HFFc6 (cell line): ENCODE results near the gene BST1. TPM values are rescaled to one million over a fixed set of nuclear protein-coding genes. Genes with fewer than 3 reads are reported as not detected.

Experiments used
- DNase-seq: peaks from one replicate; pipeline ENCODE4 v3.0.0-alpha.2; 2018
- H3K27ac Mint-ChIP-seq: 2 replicates; pipeline ENCODE4 v1.8.0; 2020; ENCODE audit warnings: mild to moderate bottlenecking, mixed read lengths
- H3K27me3 Mint-ChIP-seq: 2 replicates; pipeline ENCODE4 v1.8.0; 2021; ENCODE audit warnings: mild to moderate bottlenecking, moderate library complexity, mixed read lengths; ENCODE audit not compliant: insufficient read depth
- H3K36me3 Mint-ChIP-seq: 2 replicates; pipeline ENCODE4 v1.8.0; 2021; ENCODE audit warnings: low read depth, mixed read lengths
- H3K4me1 Mint-ChIP-seq: 2 replicates; pipeline ENCODE4 v1.8.0; 2020; ENCODE audit warnings: low read depth, mixed read lengths
- H3K4me3 Mint-ChIP-seq: 2 replicates; pipeline ENCODE4 v1.8.0; 2020; ENCODE audit warnings: mild to moderate bottlenecking, moderate library complexity, mixed read lengths
- H3K9me3 Mint-ChIP-seq: 2 replicates; pipeline ENCODE4 v1.8.0; 2020; ENCODE audit warnings: mild to moderate bottlenecking, mixed read lengths
- total RNA-seq, 6 experiments: library from RNA; stranded (reverse); fragmentation: NEBNext Ultra II Directional; extraction: Animal tissue kit (Norgen Biotek cat#: 25700); gene quantifications; 2 replicates in 1 of 6; 3 replicates in 5 of 6; pipeline ENCODE4 v1.2.3, GENCODE V29; 2021
- TF ChIP-seq, protein P1 (sequence below): fragments of 200-600 bp; sonication (generic); IDR thresholded peaks from 2 replicates; pipeline ENCODE4 v1.5.0; 2021; ENCODE audit warnings: antibody characterized with exemption, mild to moderate bottlenecking

Gene BST1
- total RNA-seq, 6 experiments from 2014 or later = 2.4 to 4.2 (median 2.8) TPM

DNA sequence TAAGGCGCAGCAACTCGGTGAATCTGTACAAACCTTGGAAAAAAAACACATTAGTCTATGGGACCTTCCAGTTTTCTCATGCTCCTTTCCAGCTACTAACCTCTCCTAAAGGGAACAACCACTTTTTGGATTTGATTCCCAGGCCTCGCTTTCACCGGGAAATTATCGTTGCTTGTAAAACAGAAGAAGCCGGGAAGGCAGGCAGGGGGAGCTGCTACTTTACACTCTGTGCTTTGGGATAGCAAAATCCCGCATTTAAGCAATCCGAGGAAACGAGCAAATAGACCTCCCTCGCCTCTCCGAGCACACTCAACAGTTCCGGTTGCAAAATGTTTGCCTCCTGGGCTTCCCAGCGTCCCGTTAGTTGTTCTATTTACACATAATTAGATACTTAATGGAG, 76.4 kb downstream of the BST1 start:
- TF ChIP-seq, protein P1, sequence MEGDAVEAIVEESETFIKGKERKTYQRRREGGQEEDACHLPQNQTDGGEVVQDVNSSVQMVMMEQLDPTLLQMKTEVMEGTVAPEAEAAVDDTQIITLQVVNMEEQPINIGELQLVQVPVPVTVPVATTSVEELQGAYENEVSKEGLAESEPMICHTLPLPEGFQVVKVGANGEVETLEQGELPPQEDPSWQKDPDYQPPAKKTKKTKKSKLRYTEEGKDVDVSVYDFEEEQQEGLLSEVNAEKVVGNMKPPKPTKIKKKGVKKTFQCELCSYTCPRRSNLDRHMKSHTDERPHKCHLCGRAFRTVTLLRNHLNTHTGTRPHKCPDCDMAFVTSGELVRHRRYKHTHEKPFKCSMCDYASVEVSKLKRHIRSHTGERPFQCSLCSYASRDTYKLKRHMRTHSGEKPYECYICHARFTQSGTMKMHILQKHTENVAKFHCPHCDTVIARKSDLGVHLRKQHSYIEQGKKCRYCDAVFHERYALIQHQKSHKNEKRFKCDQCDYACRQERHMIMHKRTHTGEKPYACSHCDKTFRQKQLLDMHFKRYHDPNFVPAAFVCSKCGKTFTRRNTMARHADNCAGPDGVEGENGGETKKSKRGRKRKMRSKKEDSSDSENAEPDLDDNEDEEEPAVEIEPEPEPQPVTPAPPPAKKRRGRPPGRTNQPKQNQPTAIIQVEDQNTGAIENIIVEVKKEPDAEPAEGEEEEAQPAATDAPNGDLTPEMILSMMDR = no peak
- Mint-ChIP-seq H3K4me3 (peak overlapping the region; percentile 50), H3K4me1 (peaks cover 8% of the 10 kb centered on the region), H3K36me3 (no peaks in the 10 kb centered on the region), H3K27ac (no peak overlapping the region), H3K9me3 (no peaks in the 10 kb centered on the region), H3K27me3 (peaks cover 60% of the 10 kb centered on the region)
- DNase-seq = no peak

DNA sequence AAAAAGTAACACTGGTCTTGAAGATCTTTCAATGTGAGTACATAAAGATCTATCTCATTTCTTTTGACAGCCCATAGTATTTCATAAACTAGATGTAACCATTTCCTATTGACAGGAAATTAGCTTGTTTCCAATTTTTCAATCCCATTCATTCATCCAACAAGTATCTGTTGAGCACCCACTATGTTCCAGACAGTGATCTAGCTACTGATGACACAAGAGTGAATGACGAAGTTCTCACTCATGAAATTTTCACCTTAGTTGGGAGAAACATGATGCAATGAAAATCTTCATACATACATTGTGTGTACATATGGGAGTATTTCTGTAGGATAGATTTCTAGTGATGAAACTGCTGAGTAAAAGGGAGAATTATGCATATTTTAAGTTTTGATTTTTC, 76.9 kb downstream of the BST1 start:
- no peak for DNase-seq
- Mint-ChIP-seq H3K4me3 (no peak overlapping the region; the same call in 1 of the 2 replicates), H3K9me3 (no peaks in the 10 kb centered on the region), H3K27me3 (peaks cover 57% of the 10 kb centered on the region), H3K27ac (no peak overlapping the region), H3K4me1 (peaks cover 8% of the 10 kb centered on the region), H3K36me3 (no peaks in the 10 kb centered on the region)
- TF ChIP-seq, protein P1 = no peak

DNA sequence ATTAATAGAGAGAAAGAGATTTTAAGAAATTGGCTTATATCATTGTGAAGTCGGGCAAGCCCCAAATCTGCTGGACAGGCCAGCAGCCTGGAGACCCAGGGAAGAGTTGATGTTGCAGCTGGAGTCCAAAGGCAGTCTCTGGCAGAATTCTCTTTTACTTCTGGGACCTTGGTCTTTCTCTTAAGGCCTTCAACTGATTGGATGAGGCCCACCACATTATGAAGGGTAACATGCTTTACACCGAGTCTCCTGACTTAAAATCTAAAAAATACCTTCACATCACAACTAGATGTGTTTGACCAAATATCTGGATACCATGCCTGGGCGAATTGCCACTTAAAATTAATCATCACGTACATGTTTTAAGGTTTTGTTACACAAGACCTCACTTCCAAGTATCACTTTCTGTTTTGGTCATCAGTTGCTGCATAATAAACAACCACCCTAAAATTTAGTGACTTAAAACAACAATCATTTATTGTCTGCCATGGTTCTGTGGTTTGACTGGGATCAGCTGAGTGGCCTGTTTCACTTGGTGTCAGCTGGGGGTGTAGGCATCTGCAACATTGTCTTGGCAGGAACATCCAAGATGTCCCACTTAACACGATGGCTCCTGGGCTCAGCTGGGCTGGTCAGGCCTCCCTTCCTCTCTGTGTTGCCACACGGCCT, 78.7 kb downstream of the BST1 start:
- H3K27ac Mint-ChIP-seq = no peak overlapping the region
- no peak overlapping the region; the same call in 1 of the 2 replicates for H3K4me3 Mint-ChIP-seq
- H3K27me3 Mint-ChIP-seq = peaks cover 58% of the 10 kb centered on the region
- TF ChIP-seq, protein P1 = no peak
- peaks cover 7% of the 10 kb centered on the region; the same call in 1 of the 2 replicates for H3K9me3 Mint-ChIP-seq
- H3K36me3 Mint-ChIP-seq = no peaks in the 10 kb centered on the region
- H3K4me1 Mint-ChIP-seq = peaks cover 8% of the 10 kb centered on the region
- no peak for DNase-seq

Other genes with a start within 250 kb of the BST1 start
- gene CC2D2A, start 233.2 kb upstream of the BST1 start, total RNA-seq = 10 to 100 TPM; 19.1 to 26.5 (median 21.8) TPM
- 10 to 100 TPM; 35.8 to 40.5 (median 37.2) TPM for gene FBXL5, start 47.7 kb upstream of the BST1 start, total RNA-seq
- 10 to 100 TPM; 26.0 to 36.2 (median 34.3) TPM for gene FAM200B, start 21.2 kb upstream of the BST1 start, total RNA-seq
- gene CD38, start 75.3 kb downstream of the BST1 start, total RNA-seq = under 1 TPM in 3 of 6 experiments, not detected in 3; 0.07 to 0.15 (median 0.07) TPM
- gene FGFBP1, start 235.7 kb downstream of the BST1 start, total RNA-seq = not detected